AG04449 (cell line): ENCODE data around the gene P2RY2.

Source experiments
- CTCF ChIA-PET: fragments of 350-600 bp; formaldehyde crosslinking; extraction: SDS; loops from one replicate; lab custom pipeline; 2021; ENCODE audit warnings: antibody characterized with exemption; lab: Yijun Ruan, JAX
- POLR2A ChIA-PET: fragments of 400-600, 350-600 bp; formaldehyde crosslinking; extraction: SDS; loops from one replicate; lab custom pipeline; 2020; ENCODE audit warnings: antibody characterized with exemption, inconsistent platforms; lab: Yijun Ruan, JAX
- DNase-seq: peaks from one replicate; pipeline ENCODE4 v3.0.0-alpha.2; 2010; ENCODE audit warnings: low read depth, low spot score
- H3K4me3 ChIP-seq: 2 replicates; pipeline ENCODE4 v1.5.1; 2011; ENCODE audit warnings: low read depth, mild to moderate bottlenecking, control low read depth, low read length
- CTCF ChIP-seq: IDR thresholded peaks from one replicate; pipeline ENCODE4 v1.5.1; 2011; ENCODE audit warnings: mild to moderate bottlenecking, moderate library complexity, low read length, control low read depth, inconsistent platforms; ENCODE audit not compliant: insufficient read depth; ENCODE audit errors: missing control alignments

P2RY2 gene

DNA sequence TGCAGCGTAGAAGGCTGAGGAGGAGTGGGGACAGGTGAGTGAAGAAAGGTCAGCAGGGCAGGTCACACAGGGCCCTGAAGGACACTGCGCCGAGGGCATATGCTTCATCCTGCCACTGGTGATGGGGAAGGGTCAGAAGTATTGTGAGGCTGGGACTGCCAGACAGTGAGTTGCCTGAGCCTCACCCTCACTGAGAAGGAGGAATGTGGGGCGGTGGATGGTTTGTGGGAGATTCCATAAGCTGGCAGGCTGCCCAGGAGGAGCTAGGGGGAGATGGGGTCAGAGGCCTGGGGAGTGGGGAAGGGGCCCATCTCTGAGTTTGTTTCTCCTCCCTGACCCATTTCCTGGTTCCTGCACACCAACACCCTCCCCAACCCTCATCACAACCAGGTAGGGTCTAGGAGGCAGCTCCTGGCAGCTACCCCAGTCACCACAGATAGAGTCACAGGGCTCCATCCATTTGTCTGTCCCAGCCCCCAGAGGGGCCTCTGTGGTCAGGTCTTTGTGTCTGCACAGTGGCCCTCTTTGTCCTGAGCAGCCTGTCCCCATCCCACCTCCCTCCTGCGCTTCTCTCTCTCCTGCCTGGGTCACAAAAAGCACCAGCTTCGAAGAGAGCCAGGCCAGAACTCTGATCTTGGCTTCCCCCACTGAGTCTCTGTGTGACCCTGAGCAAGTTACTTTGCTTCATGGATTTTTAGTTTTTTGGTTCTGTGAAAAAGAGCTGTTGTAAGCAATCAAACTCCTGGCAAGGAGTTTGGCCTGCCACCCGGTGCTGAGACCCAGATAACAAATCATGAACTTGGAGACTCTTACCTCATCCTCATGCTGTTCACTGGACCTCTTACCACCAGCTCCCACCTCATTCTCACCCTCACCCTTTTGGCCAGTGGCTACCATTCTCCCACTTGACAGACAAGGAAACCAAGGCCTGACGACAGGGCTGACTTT lies 4.6 kb upstream of the P2RY2 start:
- no peak for TF ChIP-seq CTCF
- CTCF ChIA-PET = interaction anchor here (1.4 to 3.1 kb wide), 4 partner anchors 12 to 29 kb away, joined by 6 to 17 read pairs (median 10); no protein-coding TSS in a partner anchor
- no peak for DNase-seq
- no peak overlapping the region for H3K4me3 ChIP-seq
- POLR2A ChIA-PET = interaction anchor here (0.6 kb wide), 1 partner anchor 56 kb away, joined by 3 read pairs; no protein-coding TSS in a partner anchor

DNA sequence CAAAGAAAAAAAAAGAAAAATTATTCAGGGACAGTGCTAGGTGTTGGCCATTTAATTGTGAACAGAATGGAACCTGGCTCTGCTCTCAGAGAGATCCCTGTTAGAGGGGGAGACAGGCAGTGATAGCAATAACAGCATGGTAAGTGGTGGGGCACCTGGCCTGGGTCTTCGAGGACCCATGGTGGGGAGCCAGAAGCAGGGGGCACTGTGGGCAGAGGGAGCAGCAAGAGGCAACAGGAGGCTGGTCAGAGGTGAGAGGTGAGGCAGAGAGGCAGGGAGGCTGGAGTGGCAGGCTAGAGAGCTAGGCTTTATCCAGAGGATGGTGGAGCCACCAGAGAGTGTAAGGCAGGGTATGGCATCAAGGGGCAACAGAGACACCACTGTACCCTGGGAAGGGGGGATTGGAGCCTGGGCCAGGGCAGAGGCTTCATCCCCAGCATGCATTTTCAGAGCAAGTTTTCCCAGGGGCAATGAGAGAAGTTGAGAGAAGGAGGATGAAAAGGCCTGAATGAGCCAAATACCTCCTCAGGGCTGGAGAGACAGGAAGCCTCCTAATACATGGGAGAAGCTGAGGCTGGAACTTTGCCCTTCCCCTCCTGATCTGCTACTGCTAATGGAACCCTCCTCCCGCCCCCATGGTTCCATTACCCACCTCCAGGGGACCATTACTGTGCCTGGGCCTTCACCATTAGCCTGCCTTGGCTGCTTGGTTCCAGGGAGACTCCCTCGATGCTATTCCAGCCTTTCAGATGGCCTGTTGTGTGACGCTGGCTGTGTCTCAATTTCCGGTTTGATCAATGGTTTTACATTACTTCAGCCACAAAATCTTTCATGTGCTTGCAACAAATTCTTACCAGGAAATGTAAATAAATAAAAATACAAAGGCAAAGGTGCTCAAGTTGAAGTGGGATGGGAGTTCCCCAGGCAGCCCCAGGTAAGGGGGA lies 2.6 kb upstream of the P2RY2 start:
- TF ChIP-seq CTCF = no peak
- ChIA-PET CTCF (interaction anchor here (1.5 to 3.0 kb wide), 2 partner anchors 9 to 120 kb away, joined by 3 to 12 read pairs; no protein-coding TSS in a partner anchor), POLR2A (no interaction called here)
- DNase-seq = no peak
- H3K4me3 ChIP-seq = no peak overlapping the region

- ChIA-PET POLR2A (no interaction called here), CTCF (interaction anchor here (1.5 to 3.0 kb wide), 2 partner anchors 10 to 119 kb away, joined by 3 to 12 read pairs; no protein-coding TSS in a partner anchor)
- no peak overlapping the region for H3K4me3 ChIP-seq
- no peak for TF ChIP-seq CTCF
- no peak for DNase-seq
Observed at GRCh38 chr11:73216465-73216864, 1.6 kb upstream of the P2RY2 start.

GRCh38 chr11:73217131-73217809 lies 811 bp upstream of the P2RY2 start:
- no peak for DNase-seq
- POLR2A ChIA-PET = no interaction called here
- no peak for TF ChIP-seq CTCF
- CTCF ChIA-PET = interaction anchor here (1.0 to 3.0 kb wide), 4 partner anchors 9 to 118 kb away, joined by 3 to 12 read pairs (median 4); no protein-coding TSS in a partner anchor
- H3K4me3 ChIP-seq = no peak overlapping the region

DNA sequence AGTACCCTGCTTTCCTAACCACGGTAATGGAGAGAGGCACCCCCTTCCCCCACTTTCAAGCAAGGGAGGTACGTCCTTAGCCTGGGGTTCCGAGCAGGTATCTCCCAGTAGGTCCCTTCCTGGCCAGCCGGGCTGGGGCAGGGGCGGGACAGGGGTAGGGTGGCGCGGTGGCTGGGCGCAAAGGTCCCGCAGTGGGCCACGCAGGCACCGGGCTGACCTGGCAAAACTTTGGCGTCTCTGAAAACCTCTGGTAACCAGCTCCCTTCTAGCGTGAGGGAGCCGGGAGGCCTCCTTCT lies 323 bp upstream of the P2RY2 start:
- H3K4me3 ChIP-seq = peak overlapping the region; percentile 44
- ChIA-PET POLR2A (no interaction called here), CTCF (interaction anchor here (1.0 to 3.0 kb wide), 3 partner anchors 10 to 18 kb away, joined by 3 to 12 read pairs (median 4); no protein-coding TSS in a partner anchor)
- no peak for DNase-seq
- TF ChIP-seq CTCF = no peak
